NB4 (cell line): ENCODE measurements around the gene PTPRD.

Source experiments
- CTCF ChIP-seq: IDR thresholded peaks from one replicate; pipeline ENCODE4 v1.5.1; 2012; ENCODE audit warnings: low read depth, low read length
- MAX ChIP-seq: IDR thresholded peaks from 2 replicates; pipeline ENCODE4 v1.6.1; 2011; ENCODE audit warnings: low read depth, low read length
- MYC ChIP-seq: IDR thresholded peaks from 2 replicates; pipeline ENCODE4 v1.6.1; 2011; ENCODE audit warnings: low read depth, low read length
- POLR2A ChIP-seq: IDR thresholded peaks from 2 replicates; pipeline ENCODE4 v1.6.1; 2011; ENCODE audit warnings: mild to moderate bottlenecking; ENCODE audit not compliant: insufficient read length; ENCODE audit errors: extremely low read depth

DNA sequence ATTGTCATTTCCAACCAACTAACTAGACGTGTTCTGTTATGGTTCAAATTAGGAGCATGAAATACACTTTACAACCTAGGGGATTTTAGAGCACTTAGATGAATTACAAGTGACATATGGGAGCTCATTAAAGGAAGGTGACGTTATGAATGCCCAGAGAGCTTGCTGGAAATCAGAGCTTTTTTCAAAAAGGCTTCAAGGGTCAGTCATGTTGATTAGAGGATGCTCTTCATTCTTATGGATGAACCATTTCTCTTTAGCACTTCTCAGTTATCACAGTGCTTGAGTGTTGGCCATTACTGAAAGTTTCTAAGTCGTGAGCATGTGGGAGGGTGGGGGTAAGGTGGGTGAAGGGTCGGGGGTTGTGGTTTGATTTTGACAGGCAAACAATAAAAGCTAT is 1567.7 kb downstream of the PTPRD start:
- no peak for TF ChIP-seq CTCF
- no peak for TF ChIP-seq POLR2A
- no peak for TF ChIP-seq MYC
- TF ChIP-seq MAX, result no peak
